Measurements from ENCODE around the gene CUEDC1. TPM values are rescaled to one million over a fixed set of nuclear protein-coding genes. Genes with fewer than 3 reads are reported as not detected.

Gene CUEDC1
- polyA plus RNA-seq, 1 experiment, result 48.5 TPM

GRCh38 chr17:57869617-57870282 is 85.5 kb downstream of the CUEDC1 start:
- peak; percentile 76 for DNase-seq (ENCODE audit: low read depth)
- POLR2A ChIA-PET, result interaction anchor here (0.6 to 0.9 kb wide), 4 partner anchors 9 to 123 kb away, joined by 3 to 7 read pairs (median 4); no protein-coding TSS in a partner anchor
- H3K27me3 ChIP-seq (ENCODE audit: control insufficient read depth, insufficient read depth, low read length), result no peaks in the 10 kb centered on the region
- H3K36me3 ChIP-seq (ENCODE audit: control insufficient read depth, insufficient read depth, low read length), result peaks cover 18% of the 10 kb centered on the region
- CTCF ChIA-PET, result interaction anchor here (0.8 to 14.1 kb wide), 11 partner anchors 10 to 128 kb away, joined by 3 to 122 read pairs (median 4); no protein-coding TSS in a partner anchor
- TF ChIP-seq CTCF (IDR thresholded peaks at IDR 0.05; ENCODE audit: insufficient read depth, low read depth, low read length), result no peak
- no peak overlapping the region for H3K4me3 ChIP-seq (ENCODE audit: low read depth, low read length)

- POLR2A ChIA-PET, result interaction anchor here (0.6 to 1.8 kb wide), 3 partner anchors 10 to 85 kb away, joined by 3 to 5 read pairs (median 4); no protein-coding TSS in a partner anchor
- CTCF ChIA-PET, result interaction anchor here (0.6 to 14.1 kb wide), 16 partner anchors 10 to 146 kb away, joined by 3 to 122 read pairs (median 4); no protein-coding TSS in a partner anchor
- no peak for TF ChIP-seq CTCF (IDR thresholded peaks at IDR 0.05; ENCODE audit: insufficient read depth, low read depth, low read length)
Measured at GRCh38 chr17:57868910-57869616, 86.1 kb downstream of the CUEDC1 start.

GRCh38 chr17:57868007-57868909 is 87.0 kb downstream of the CUEDC1 start:
- TF ChIP-seq CTCF (IDR thresholded peaks at IDR 0.05; ENCODE audit: insufficient read depth, low read depth, low read length), result peak; percentile 72
- peak; percentile 73 for DNase-seq (ENCODE audit: low read depth)
- ChIA-PET CTCF (interaction anchor here (0.6 to 14.1 kb wide), 18 partner anchors 9 to 146 kb away, joined by 3 to 122 read pairs (median 4); no protein-coding TSS in a partner anchor), POLR2A (interaction anchor here (1.8 kb wide), 1 partner anchor 11 kb away, joined by 5 read pairs; no protein-coding TSS in a partner anchor)
- peaks cover 18% of the 10 kb centered on the region for H3K36me3 ChIP-seq (ENCODE audit: control insufficient read depth, insufficient read depth, low read length)
- no peaks in the 10 kb centered on the region for H3K27me3 ChIP-seq (ENCODE audit: control insufficient read depth, insufficient read depth, low read length)
- H3K4me3 ChIP-seq (ENCODE audit: low read depth, low read length), result no peak overlapping the region

More at GRCh38 chr17:57868910-57869616, 86.1 kb downstream of the CUEDC1 start:
- Histone ChIP-seq H3K36me3 (ENCODE audit: control insufficient read depth, insufficient read depth, low read length) (peaks cover 18% of the 10 kb centered on the region), H3K4me3 (ENCODE audit: low read depth, low read length) (no peak overlapping the region), H3K27me3 (ENCODE audit: control insufficient read depth, insufficient read depth, low read length) (no peaks in the 10 kb centered on the region)
- DNase-seq (ENCODE audit: low read depth), result no peak

GRCh38 chr17:57867126-57867525 is 88.1 kb downstream of the CUEDC1 start:
- ChIA-PET POLR2A (interaction anchor here (1.8 kb wide), 1 partner anchor 12 kb away, joined by 5 read pairs; no protein-coding TSS in a partner anchor), CTCF (interaction anchor here (0.7 to 14.1 kb wide), 7 partner anchors 8 to 130 kb away, joined by 3 to 122 read pairs (median 11); partner anchors contain the start of gene VEZF1)
- Histone ChIP-seq H3K4me3 (ENCODE audit: low read depth, low read length) (no peak overlapping the region), H3K36me3 (ENCODE audit: control insufficient read depth, insufficient read depth, low read length) (peaks cover 14% of the 10 kb centered on the region), H3K27me3 (ENCODE audit: control insufficient read depth, insufficient read depth, low read length) (no peaks in the 10 kb centered on the region)
- DNase-seq (ENCODE audit: low read depth), result no peak
- no peak for TF ChIP-seq CTCF (IDR thresholded peaks at IDR 0.05; ENCODE audit: insufficient read depth, low read depth, low read length)
